H1 (cell line): ENCODE measurements around the gene GRM4. TPM values are rescaled to one million over a fixed set of nuclear protein-coding genes. Genes with fewer than 3 reads are reported as not detected.
A peak's percentile ranks its signal among the peaks of the same experiment; 100 is the strongest.

ENCODE experiments used
- CTCF ChIA-PET: fragments of 300-600 bp; sonication (Branson Sonifier 250); formaldehyde crosslinking; loops from one replicate; lab custom pipeline; 2021; ENCODE audit not compliant: partially characterized antibody; lab: Charles Lee
- POLR2A ChIA-PET: fragments of 300-600 bp; sonication (Branson Sonifier 250); formaldehyde crosslinking; loops from one replicate; lab custom pipeline; 2021; ENCODE audit warnings: inconsistent platforms; ENCODE audit not compliant: partially characterized antibody; lab: Charles Lee
- DNase-seq, 2 experiments: peaks; one replicate each; pipeline versions ENCODE4 v3.0.0 to v3.0.0-alpha.2; 2010 to 2022; ENCODE audit warnings: low spot score in 2 of 2, low read depth in 1 of 2, mixed read lengths in 1 of 2
- FAIRE-seq: peaks from 2 replicates; lab custom pipeline; 2011; peaks lifted over from hg19 to GRCh38; lab: Jason Lieb, UNC
- H2AFZ ChIP-seq: 2 replicates; pipeline ENCODE4 v1.8.1; 2012; ENCODE audit warnings: low read length, inconsistent platforms
- H2AK5ac ChIP-seq: 2 replicates; pipeline ENCODE4 v1.6.1; 2013; ENCODE audit warnings: low read depth, low read length
- H2BK120ac ChIP-seq: replicated peaks from 2 replicates; pipeline ENCODE3; 2013; ENCODE audit warnings: low read depth, low read length, inconsistent platforms
- H2BK12ac ChIP-seq: 2 replicates; pipeline ENCODE4 v1.6.1; 2013; ENCODE audit warnings: low read depth, low read length
- H2BK15ac ChIP-seq: 2 replicates; pipeline ENCODE4 v1.6.1; 2013; ENCODE audit warnings: low read length
- H2BK20ac ChIP-seq: 2 replicates; pipeline ENCODE4 v1.6.1; 2013; ENCODE audit warnings: low read length
- H2BK5ac ChIP-seq: 2 replicates; pipeline ENCODE4 v1.6.1; 2013; ENCODE audit warnings: low read depth, low read length
- H3K14ac ChIP-seq: 2 replicates; pipeline ENCODE4 v1.6.1; 2013; ENCODE audit warnings: inconsistent platforms; ENCODE audit not compliant: insufficient read length
- H3K18ac ChIP-seq: 2 replicates; pipeline ENCODE4 v1.6.1; 2013; ENCODE audit warnings: low read length; ENCODE audit errors: extremely low read depth
- H3K23ac ChIP-seq: 2 replicates; pipeline ENCODE4 v1.6.1; 2013; ENCODE audit warnings: inconsistent platforms; ENCODE audit not compliant: insufficient read length
- H3K23me2 ChIP-seq: 2 replicates; pipeline ENCODE4 v1.6.1; 2013; ENCODE audit warnings: low read depth, low read length
- H3K27ac ChIP-seq: 2 replicates; pipeline ENCODE4 v1.6.1; 2011; ENCODE audit warnings: low read depth, low read length, inconsistent platforms
- H3K27me3 ChIP-seq, 4 experiments: replicated peaks in 1 of 4; 1 replicate in 1 of 4; 2 replicates in 3 of 4; pipeline versions ENCODE4 v1.6.1 to v1.8.1; 2011 to 2013; ENCODE audit warnings: low read length in 3 of 4, mild to moderate bottlenecking in 3 of 4, inconsistent platforms in 2 of 4, mixed read lengths in 2 of 4, moderate library complexity in 1 of 4; ENCODE audit not compliant: control insufficient read depth in 3 of 4, insufficient read depth in 3 of 4; ENCODE audit errors: extremely low read depth in 1 of 4
- H3K36me3 ChIP-seq, 4 experiments: 2 replicates each; pipeline versions ENCODE4 v1.6.1 to v1.8.1; 2011 to 2013; ENCODE audit warnings: mild to moderate bottlenecking in 4 of 4, low read length in 3 of 4, moderate library complexity in 2 of 4, control low read depth in 1 of 4, inconsistent platforms in 1 of 4; ENCODE audit not compliant: insufficient read depth in 4 of 4, control insufficient read depth in 2 of 4
- H3K4ac ChIP-seq: replicated peaks from 2 replicates; pipeline ENCODE3; 2013; ENCODE audit warnings: low read length, low read depth, mixed read lengths, inconsistent platforms; ENCODE audit not compliant: insufficient read length
- H3K4me1 ChIP-seq, 4 experiments: replicated peaks in 1 of 4; 1 replicate in 1 of 4; 2 replicates in 3 of 4; pipeline versions ENCODE4 v1.6.1 to v1.8.1; 2011 to 2013; ENCODE audit warnings: low read length in 3 of 4, inconsistent platforms in 2 of 4, mixed read lengths in 1 of 4; ENCODE audit not compliant: insufficient read depth in 4 of 4, control insufficient read depth in 3 of 4
- H3K4me2 ChIP-seq, 2 experiments: 2 replicates each; pipeline versions ENCODE4 v1.6.1 to v1.8.1; 2011 to 2013; ENCODE audit warnings: low read depth in 2 of 2, low read length in 2 of 2, control low read depth in 1 of 2, inconsistent platforms in 1 of 2, mild to moderate bottlenecking in 1 of 2; ENCODE audit not compliant: insufficient read depth in 1 of 2
- H3K4me3 ChIP-seq, 4 experiments: fragments of 200-600, 300-600 bp in 1 of 4; sonication (generic), shearing (Covaris generic), sonication (Bioruptor Twin) in 1 of 4; 2 replicates each; pipeline versions ENCODE4 v1.5.1 to v1.8.1; 2011 to 2016; ENCODE audit warnings: low read length in 4 of 4, low read depth in 3 of 4, control low read depth in 2 of 4, inconsistent platforms in 2 of 4, mild to moderate bottlenecking in 2 of 4, mixed read lengths in 1 of 4, moderate library complexity in 1 of 4; ENCODE audit not compliant: insufficient read depth in 2 of 4; ENCODE audit errors: extremely low read depth in 1 of 4
- H3K56ac ChIP-seq: replicated peaks from 2 replicates; pipeline ENCODE3; 2013; ENCODE audit warnings: low read depth, mild to moderate bottlenecking, mixed read lengths, low read length, inconsistent platforms; ENCODE audit not compliant: insufficient read length
- H3K79me1 ChIP-seq: 2 replicates; pipeline ENCODE4 v1.6.1; 2013; ENCODE audit warnings: low read depth, low read length, control low read depth
- H3K79me2 ChIP-seq, 2 experiments: 2 replicates each; pipeline versions ENCODE4 v1.6.1 to v1.8.1; 2012 to 2013; ENCODE audit warnings: low read length in 2 of 2, mild to moderate bottlenecking in 2 of 2, inconsistent platforms in 1 of 2; ENCODE audit not compliant: insufficient read depth in 2 of 2, control insufficient read depth in 1 of 2
- H3K9ac ChIP-seq, 4 experiments: replicated peaks in 1 of 4; 1 replicate in 1 of 4; 2 replicates in 3 of 4; pipeline versions ENCODE4 v1.6.1 to v1.8.1; 2011 to 2013; ENCODE audit warnings: low read depth in 3 of 4, low read length in 3 of 4, control low read depth in 2 of 4, mild to moderate bottlenecking in 2 of 4, moderate library complexity in 2 of 4, inconsistent platforms in 1 of 4; ENCODE audit errors: extremely low read depth in 1 of 4
- H3K9me3 ChIP-seq, 2 experiments: 2 replicates each; pipeline versions ENCODE4 v1.6.1 to v1.8.1; 2012 to 2013; ENCODE audit warnings: mild to moderate bottlenecking in 2 of 2, moderate library complexity in 2 of 2, control low read depth in 1 of 2, inconsistent platforms in 1 of 2, low read depth in 1 of 2, low read length in 1 of 2, mixed read lengths in 1 of 2; ENCODE audit not compliant: insufficient read depth in 2 of 2
- H4K20me1 ChIP-seq, 2 experiments: replicated peaks in 1 of 2; 2 replicates each; pipeline versions ENCODE3 to v1.8.1; 2011 to 2013; ENCODE audit warnings: inconsistent platforms in 2 of 2, low read length in 2 of 2, mild to moderate bottlenecking in 1 of 2; ENCODE audit not compliant: insufficient read depth in 2 of 2, control insufficient read depth in 1 of 2
- H4K5ac ChIP-seq: 2 replicates; pipeline ENCODE4 v1.6.1; 2013; ENCODE audit warnings: low read length, low read depth, mixed read lengths, inconsistent platforms; ENCODE audit not compliant: insufficient read length
- H4K8ac ChIP-seq: 2 replicates; pipeline ENCODE4 v1.8.0; 2013; ENCODE audit warnings: mild to moderate bottlenecking, moderate library complexity, low read length, inconsistent platforms; ENCODE audit not compliant: insufficient read depth; ENCODE audit errors: extremely low read depth
- H4K91ac ChIP-seq: replicated peaks from 2 replicates; pipeline ENCODE3; 2013; ENCODE audit warnings: low read length, mixed read lengths, inconsistent platforms; ENCODE audit not compliant: insufficient read length
- ASH2L ChIP-seq: fragments of 200-600, 300-600 bp; sonication (generic); IDR thresholded peaks from one replicate; pipeline ENCODE4 v1.7.1; 2017; ENCODE audit warnings: low read length
- BACH1 ChIP-seq: IDR thresholded peaks from 2 replicates; pipeline ENCODE4 v1.6.1; 2012; ENCODE audit warnings: low read length, improper control_type of control experiment
- BRCA1 ChIP-seq: IDR thresholded peaks from 2 replicates; pipeline ENCODE4 v1.6.1; 2012; ENCODE audit warnings: low read depth, low read length, improper control_type of control experiment
- E2F6 ChIP-seq: IDR thresholded peaks from 2 replicates; pipeline ENCODE4 v1.6.1; 2012; ENCODE audit warnings: inconsistent platforms
- GTF2F1 ChIP-seq: IDR thresholded peaks from 2 replicates; pipeline ENCODE4 v1.6.1; 2012; ENCODE audit warnings: low read depth, low read length, improper control_type of control experiment, borderline replicate concordance
- HDAC6 ChIP-seq: IDR thresholded peaks from one replicate; pipeline ENCODE4 v1.7.1; 2012; ENCODE audit warnings: low read depth, mild to moderate bottlenecking, inconsistent platforms, low read length, moderate library complexity
- KDM4A ChIP-seq: IDR thresholded peaks from one replicate; pipeline ENCODE4 v1.7.1; 2012; ENCODE audit warnings: low read depth, mild to moderate bottlenecking, moderate library complexity, low read length, inconsistent platforms; ENCODE audit not compliant: severe bottlenecking
- POLR2AphosphoS5 ChIP-seq: IDR thresholded peaks from 2 replicates; pipeline ENCODE4 v1.6.1; 2011; ENCODE audit warnings: low read depth, low read length
- RAD21 ChIP-seq, 2 experiments: IDR thresholded peaks in 1 of 2; conservative IDR thresholded peaks in 1 of 2; 2 replicates each; pipeline ENCODE4 v1.6.1; 2011; ENCODE audit warnings: low read depth in 2 of 2, low read length in 2 of 2, improper control_type of control experiment in 1 of 2, inconsistent platforms in 1 of 2, mild to moderate bottlenecking in 1 of 2, moderate library complexity in 1 of 2
- SAP30 ChIP-seq: fragments of 300-600 bp; sonication (generic); IDR thresholded peaks from 2 replicates; pipeline ENCODE4 v1.7.1; 2012; ENCODE audit warnings: low read length, moderate library complexity, mild to moderate bottlenecking, inconsistent platforms; ENCODE audit not compliant: insufficient read depth, insufficient replicate concordance
- SIX5 ChIP-seq: IDR thresholded peaks from 2 replicates; pipeline ENCODE4 v1.6.1; 2011; ENCODE audit warnings: mild to moderate bottlenecking, low read depth, low read length
- SUZ12 ChIP-seq: fragments of 200-600 bp; sonication (generic); IDR thresholded peaks from 2 replicates; pipeline ENCODE4 v1.6.1; 2012; ENCODE audit warnings: mild to moderate bottlenecking, inconsistent platforms, low read length, moderate library complexity, mixed read lengths
- TAF1 ChIP-seq: IDR thresholded peaks from 2 replicates; pipeline ENCODE4 v1.6.1; 2011; ENCODE audit warnings: mild to moderate bottlenecking, low read depth, low read length
- WGBS, 2 experiments: shearing (Covaris generic) in 1 of 2; methylation state at CpG; one replicate each; pipeline versions ENCODE4 v1.1.6 to v1.1.7; 2013 to 2015; ENCODE audit warnings: low lambda C conversion rate in 2 of 2, mixed read lengths in 2 of 2, inconsistent platforms in 1 of 2, low coverage in 1 of 2, missing lambda C conversion rate in 1 of 2; ENCODE audit not compliant: insufficient replicate concordance in 2 of 2, insufficient coverage in 1 of 2, insufficient read length in 1 of 2; ENCODE audit errors: extremely low coverage in 1 of 2, missing lambda C conversion rate in 1 of 2; 5-methylcytosine and 5-hydroxymethylcytosine counted together
- polyA plus RNA-seq, 7 experiments: library from polyadenylated mRNA; depleted of rRNA in 3 of 7; stranded (reverse) in 5 of 7; unstranded in 2 of 7; fragments of >200 nt in 5 of 7; fragments of 200-250 nt in 2 of 7; gene quantifications; 1 replicate in 5 of 7; 2 replicates in 1 of 7; 4 replicates in 1 of 7; pipeline versions ENCODE4 v1.2.1 to v1.2.3, GENCODE V29; 2011 to 2013; ENCODE audit warnings: missing spikeins in 2 of 7, mixed read lengths in 2 of 7
- total RNA-seq: library from RNA; stranded (reverse); fragmentation: NEBNext Ultra II Directional; extraction: Animal tissue kit (Norgen Biotek cat#: 25700); gene quantifications from 2 replicates; pipeline ENCODE4 v1.2.1, GENCODE V29; 2021

Gene GRM4
- total and polyA plus RNA-seq, 2 of the 8 experiments (the other 6 are each of a cell fraction or from before 2014, with no cell fraction given) = 19.6 to 21.5 TPM

- CTCF ChIA-PET = interaction anchor here (0.9 to 3.4 kb wide), 4 partner anchors 11 to 82 kb away, joined by 4 to 14 read pairs (median 5); no protein-coding TSS in a partner anchor
- WGBS, 2 experiments = 96% methylated on average over 4 of the region's 7 CpGs; no CpG with 5 or more reads in 1 of the 2 experiments
- TF ChIP-seq SAP30 (no peak), RAD21 (IDR thresholded peaks at IDR 0.05 in 1 of 2, conservative IDR thresholded peaks at IDR 0.05 in 1 of 2; ENCODE audit: low read depth in 2 of 2, low read length in 2 of 2) (no peak), HDAC6 (no peak), E2F6 (no peak), ASH2L (no peak), GTF2F1 (no peak), BRCA1 (no peak), SUZ12 (no peak), SIX5 (no peak), TAF1 (no peak), POLR2AphosphoS5 (no peak), BACH1 (no peak), KDM4A (no peak)
Observed at GRCh38 chr6:34073540-34073939, 72.3 kb downstream of the GRM4 start.

More at GRCh38 chr6:34073540-34073939, 72.3 kb downstream of the GRM4 start:
- Histone ChIP-seq H3K9me3 (peaks cover 0 to 5% of the 10 kb centered on the region in 2 experiments; a peak in 1 of 4 replicates), H3K9ac (no peak overlapping the region), H2BK15ac (no peak overlapping the region), H4K5ac (no peak overlapping the region), H4K8ac (no peak overlapping the region), H4K20me1 (peaks cover 2 to 27% of the 10 kb centered on the region in 2 experiments), H3K79me1 (peaks cover 16% of the 10 kb centered on the region), H3K4me1 (peaks cover 0 to 22% (median 4%) of the 10 kb centered on the region in 4 experiments; a peak in 5 of 7 replicates), H2AFZ (no peak overlapping the region), H2AK5ac (0 out of 2 replicates have a peak overlapping the region, but pooled peaks have one; percentile 11), H2BK20ac (no peak overlapping the region), H2BK120ac (no peak overlapping the region), H3K18ac (no peak overlapping the region), H3K56ac (no peak overlapping the region), H3K14ac (no peak overlapping the region), H3K4ac (peak overlapping the region; percentile 25), H3K27me3 (no peaks in the 10 kb centered on the region; a peak in 1 of 7 replicates), H4K91ac (peak overlapping the region; percentile 56), H2BK5ac (no peak overlapping the region), H3K4me2 (no peak overlapping the region), H3K23ac (no peak overlapping the region), H3K4me3 (no peak overlapping the region), H3K36me3 (no peaks in the 10 kb centered on the region; a peak in 1 of 8 replicates), H3K23me2 (peaks cover 24% of the 10 kb centered on the region; the same call in 1 of the 2 replicates), H3K79me2 (peaks cover 0 to 5% of the 10 kb centered on the region in 2 experiments; a peak in 1 of 4 replicates), H3K27ac (no peak overlapping the region), H2BK12ac (0 out of 2 replicates have a peak overlapping the region, but pooled peaks have one; percentile 22)
- no peak for FAIRE-seq
- POLR2A ChIA-PET = interaction anchor here (1.1 kb wide), 1 partner anchor 22 kb away, joined by 3 read pairs; no protein-coding TSS in a partner anchor
- DNase-seq = no peak
